Measurements from ENCODE around the gene COL9A3.
"Not testable (repeated sequence)": the region's sequence is repeated elsewhere in the genome, so short reads cannot be mapped to it uniquely, and the experiment has no call there.

Gene COL9A3

GRCh38 chr20:62860391-62860923 lies 43.6 kb downstream of the COL9A3 start:
- no peak for DNase-seq

- DNase-seq = peak; percentile 34
These were observed 44.3 kb downstream of the COL9A3 start for GRCh38 chr20:62860924-62861691.

GRCh38 chr20:62861726-62862336 lies 45.0 kb downstream of the COL9A3 start, which contains the start of gene TCFL5:
TCFL5 (minus strand) TSS chr20:62861822; CDS start chr20:62861670, 152 bp downstream.
- DNase-seq = peak; percentile 89

GRCh38 chr20:62864207-62864606 lies 47.4 kb downstream of the COL9A3 start:
- no peak for DNase-seq

GRCh38 chr20:62872184-62872847 lies 55.5 kb downstream of the COL9A3 start:
- no peak for DNase-seq

- DNase-seq = no peak
These were observed 56.0 kb downstream of the COL9A3 start for GRCh38 chr20:62872862-62873261.

GRCh38 chr20:62873280-62873679 lies 56.4 kb downstream of the COL9A3 start:
- DNase-seq = no peak

- not testable (repeated sequence) for DNase-seq
These were observed 56.8 kb downstream of the COL9A3 start for GRCh38 chr20:62873681-62874031.

- DNase-seq = no peak
These were observed 58.1 kb downstream of the COL9A3 start for GRCh38 chr20:62874964-62875344.

GRCh38 chr20:62875419-62876361 lies 58.8 kb downstream of the COL9A3 start:
- no peak for DNase-seq

- no peak for DNase-seq
These were observed 59.7 kb downstream of the COL9A3 start for GRCh38 chr20:62876501-62876901.

GRCh38 chr20:62876902-62877816 lies 60.3 kb downstream of the COL9A3 start:
- no peak for DNase-seq

GRCh38 chr20:62878244-62879038 lies 61.6 kb downstream of the COL9A3 start:
- no peak for DNase-seq

GRCh38 chr20:62879275-62880146 lies 62.7 kb downstream of the COL9A3 start:
- DNase-seq = no peak

GRCh38 chr20:62880147-62880934 lies 63.5 kb downstream of the COL9A3 start:
- no peak for DNase-seq

- no peak for DNase-seq
These were observed 64.2 kb downstream of the COL9A3 start for GRCh38 chr20:62880935-62881661.

GRCh38 chr20:62881662-62882395 lies 65.0 kb downstream of the COL9A3 start:
- no peak for DNase-seq
